WTC11 (cell line): Measurements from ENCODE around the gene FRMD8.

Source experiments
- ATF2 ChIP-seq: sonication (generic); formaldehyde crosslinking; IDR thresholded peaks from 2 replicates; pipeline ENCODE4 v1.8.1; 2022; ENCODE audit warnings: low read depth, missing genetic modification reagents, borderline replicate concordance
- ELF4 ChIP-seq: sonication (generic); formaldehyde crosslinking; IDR thresholded peaks from 2 replicates; pipeline ENCODE4 v1.8.1; 2022; ENCODE audit warnings: low read depth, mild to moderate bottlenecking, moderate library complexity, missing genetic modification reagents
- FOXP1 ChIP-seq: sonication (generic); formaldehyde crosslinking; IDR thresholded peaks from 2 replicates; pipeline ENCODE4 v1.8.0; 2022; ENCODE audit warnings: missing genetic modification reagents, mild to moderate bottlenecking, moderate library complexity, borderline replicate concordance
- FOXP4 ChIP-seq: sonication (generic); formaldehyde crosslinking; IDR thresholded peaks from 2 replicates; pipeline ENCODE4 v1.8.0; 2022; ENCODE audit warnings: mild to moderate bottlenecking, missing genetic modification reagents
- IRF2 ChIP-seq: sonication (generic); formaldehyde crosslinking; IDR thresholded peaks from 2 replicates; pipeline ENCODE4 v1.8.0; 2022; ENCODE audit warnings: low read depth, missing genetic modification reagents, borderline replicate concordance
- MXD4 ChIP-seq: fragments of 250-450 bp; sonication (Bioruptor Pico); IDR thresholded peaks from 2 replicates; pipeline ENCODE4 v1.8.0; 2021; ENCODE audit warnings: mild to moderate bottlenecking, moderate library complexity, borderline replicate concordance
- PREB ChIP-seq: sonication (generic); formaldehyde crosslinking; IDR thresholded peaks from 2 replicates; pipeline ENCODE4 v1.8.1; 2022; ENCODE audit warnings: mild to moderate bottlenecking, missing genetic modification reagents, moderate library complexity, borderline replicate concordance
- ZBTB21 ChIP-seq: sonication (generic); formaldehyde crosslinking; IDR thresholded peaks from 2 replicates; pipeline ENCODE4 v1.8.1; 2023; ENCODE audit warnings: mild to moderate bottlenecking, missing genetic modification reagents, borderline replicate concordance
- ZNF121 ChIP-seq: sonication (generic); formaldehyde crosslinking; IDR thresholded peaks from 2 replicates; pipeline ENCODE4 v1.8.0; 2023; ENCODE audit warnings: missing genetic modification reagents
- ZNF317 ChIP-seq: sonication (generic); formaldehyde crosslinking; IDR thresholded peaks from 2 replicates; pipeline ENCODE4 v1.8.1; 2023; ENCODE audit warnings: low read depth, mild to moderate bottlenecking, moderate library complexity, missing genetic modification reagents, borderline replicate concordance
- ZSCAN18 ChIP-seq: fragments of 250-450 bp; sonication (Bioruptor Pico); IDR thresholded peaks from 2 replicates; pipeline ENCODE4 v2.1.2; 2022; ENCODE audit warnings: mild to moderate bottlenecking, moderate library complexity
- TF ChIP-seq, protein P1 (sequence below): fragments of 200-600 bp; IDR thresholded peaks from 2 replicates; pipeline ENCODE4 v1.8.0; 2022; ENCODE audit warnings: antibody characterized with exemption
- TF ChIP-seq, protein P2 (sequence below): sonication (generic); formaldehyde crosslinking; IDR thresholded peaks from 2 replicates; pipeline ENCODE4 v1.8.1; 2023; ENCODE audit warnings: mild to moderate bottlenecking, missing genetic modification reagents
- TF ChIP-seq, protein P3 (sequence below): sonication (generic); formaldehyde crosslinking; conservative IDR thresholded peaks from 2 replicates; pipeline ENCODE4 v1.8.1; 2023; ENCODE audit warnings: mild to moderate bottlenecking, low read depth, missing genetic modification reagents, moderate library complexity

GRCh38 chr11:65430406-65431217 is 44.2 kb downstream of the FRMD8 start:
- TF ChIP-seq ZNF121 (CRISPR knock-in tag) (no peak), IRF2 (CRISPR knock-in tag) (no peak), PREB (no peak), ZNF317 (CRISPR knock-in tag) (no peak), ATF2 (CRISPR knock-in tag) (no peak), MXD4 (CRISPR knock-in tag) (no peak), ZSCAN18 (CRISPR knock-in tag) (no peak), ZBTB21 (CRISPR knock-in tag) (no peak), FOXP1 (CRISPR knock-in tag) (no peak), ELF4 (CRISPR knock-in tag) (no peak), FOXP4 (CRISPR knock-in tag) (no peak)
- TF ChIP-seq, protein P1, sequence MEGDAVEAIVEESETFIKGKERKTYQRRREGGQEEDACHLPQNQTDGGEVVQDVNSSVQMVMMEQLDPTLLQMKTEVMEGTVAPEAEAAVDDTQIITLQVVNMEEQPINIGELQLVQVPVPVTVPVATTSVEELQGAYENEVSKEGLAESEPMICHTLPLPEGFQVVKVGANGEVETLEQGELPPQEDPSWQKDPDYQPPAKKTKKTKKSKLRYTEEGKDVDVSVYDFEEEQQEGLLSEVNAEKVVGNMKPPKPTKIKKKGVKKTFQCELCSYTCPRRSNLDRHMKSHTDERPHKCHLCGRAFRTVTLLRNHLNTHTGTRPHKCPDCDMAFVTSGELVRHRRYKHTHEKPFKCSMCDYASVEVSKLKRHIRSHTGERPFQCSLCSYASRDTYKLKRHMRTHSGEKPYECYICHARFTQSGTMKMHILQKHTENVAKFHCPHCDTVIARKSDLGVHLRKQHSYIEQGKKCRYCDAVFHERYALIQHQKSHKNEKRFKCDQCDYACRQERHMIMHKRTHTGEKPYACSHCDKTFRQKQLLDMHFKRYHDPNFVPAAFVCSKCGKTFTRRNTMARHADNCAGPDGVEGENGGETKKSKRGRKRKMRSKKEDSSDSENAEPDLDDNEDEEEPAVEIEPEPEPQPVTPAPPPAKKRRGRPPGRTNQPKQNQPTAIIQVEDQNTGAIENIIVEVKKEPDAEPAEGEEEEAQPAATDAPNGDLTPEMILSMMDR = no peak
- TF ChIP-seq, protein P2, sequence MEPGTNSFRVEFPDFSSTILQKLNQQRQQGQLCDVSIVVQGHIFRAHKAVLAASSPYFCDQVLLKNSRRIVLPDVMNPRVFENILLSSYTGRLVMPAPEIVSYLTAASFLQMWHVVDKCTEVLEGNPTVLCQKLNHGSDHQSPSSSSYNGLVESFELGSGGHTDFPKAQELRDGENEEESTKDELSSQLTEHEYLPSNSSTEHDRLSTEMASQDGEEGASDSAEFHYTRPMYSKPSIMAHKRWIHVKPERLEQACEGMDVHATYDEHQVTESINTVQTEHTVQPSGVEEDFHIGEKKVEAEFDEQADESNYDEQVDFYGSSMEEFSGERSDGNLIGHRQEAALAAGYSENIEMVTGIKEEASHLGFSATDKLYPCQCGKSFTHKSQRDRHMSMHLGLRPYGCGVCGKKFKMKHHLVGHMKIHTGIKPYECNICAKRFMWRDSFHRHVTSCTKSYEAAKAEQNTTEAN (CRISPR knock-in tag) = no peak
- TF ChIP-seq, protein P3, sequence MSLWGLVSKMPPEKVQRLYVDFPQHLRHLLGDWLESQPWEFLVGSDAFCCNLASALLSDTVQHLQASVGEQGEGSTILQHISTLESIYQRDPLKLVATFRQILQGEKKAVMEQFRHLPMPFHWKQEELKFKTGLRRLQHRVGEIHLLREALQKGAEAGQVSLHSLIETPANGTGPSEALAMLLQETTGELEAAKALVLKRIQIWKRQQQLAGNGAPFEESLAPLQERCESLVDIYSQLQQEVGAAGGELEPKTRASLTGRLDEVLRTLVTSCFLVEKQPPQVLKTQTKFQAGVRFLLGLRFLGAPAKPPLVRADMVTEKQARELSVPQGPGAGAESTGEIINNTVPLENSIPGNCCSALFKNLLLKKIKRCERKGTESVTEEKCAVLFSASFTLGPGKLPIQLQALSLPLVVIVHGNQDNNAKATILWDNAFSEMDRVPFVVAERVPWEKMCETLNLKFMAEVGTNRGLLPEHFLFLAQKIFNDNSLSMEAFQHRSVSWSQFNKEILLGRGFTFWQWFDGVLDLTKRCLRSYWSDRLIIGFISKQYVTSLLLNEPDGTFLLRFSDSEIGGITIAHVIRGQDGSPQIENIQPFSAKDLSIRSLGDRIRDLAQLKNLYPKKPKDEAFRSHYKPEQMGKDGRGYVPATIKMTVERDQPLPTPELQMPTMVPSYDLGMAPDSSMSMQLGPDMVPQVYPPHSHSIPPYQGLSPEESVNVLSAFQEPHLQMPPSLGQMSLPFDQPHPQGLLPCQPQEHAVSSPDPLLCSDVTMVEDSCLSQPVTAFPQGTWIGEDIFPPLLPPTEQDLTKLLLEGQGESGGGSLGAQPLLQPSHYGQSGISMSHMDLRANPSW (CRISPR knock-in tag) = no peak
